GM23338 (cell line): ENCODE data around the gene STON1. TPM values are rescaled to one million over a fixed set of nuclear protein-coding genes. Genes with fewer than 3 reads are reported as not detected.

Source experiments
- CREB1 ChIP-seq: fragments of 250-450 bp; sonication (Bioruptor Pico); IDR thresholded peaks from 2 replicates; pipeline ENCODE4 v1.5.0; 2020; ENCODE audit warnings: low read depth, mild to moderate bottlenecking, moderate library complexity
- EZH2phosphoT487 ChIP-seq: fragments of 200-600 bp; sonication (generic); IDR thresholded peaks from one replicate; pipeline ENCODE4 v1.8.1; 2018; ENCODE audit warnings: antibody characterized with exemption; ENCODE audit not compliant: unreplicated experiment
- NANOG ChIP-seq: IDR thresholded peaks from 2 replicates; pipeline ENCODE4 v1.6.1; 2016; ENCODE audit warnings: antibody characterized with exemption, borderline replicate concordance
- ZNF462 ChIP-seq: fragments of 250-450 bp; sonication (Bioruptor Pico); IDR thresholded peaks from 2 replicates; pipeline ENCODE4 v1.5.0; 2020; ENCODE audit warnings: mild to moderate bottlenecking, moderate library complexity
- polyA plus RNA-seq: library from polyadenylated mRNA; unstranded; fragments of >200 nt; fragmentation: Nextera tagmentation; extraction: Ambion mirVana; gene quantifications from 2 replicates; pipeline ENCODE4 v1.2.1, GENCODE V29; 2016
- total RNA-seq: library from RNA; depleted of rRNA; stranded (reverse); fragments of >200 nt; shearing (Covaris generic); gene quantifications from 2 replicates; pipeline ENCODE4 v1.2.3, GENCODE V29; 2014
- TF ChIP-seq, protein P1 (sequence below), 2 experiments: fragments of 200-600 bp in 1 of 2; sonication (generic) in 1 of 2; conservative IDR thresholded peaks; 2 replicates each; pipeline versions ENCODE4 v1.5.1 to v1.6.1; 2016 to 2017; ENCODE audit warnings: antibody characterized with exemption in 2 of 2, low read depth in 2 of 2, mild to moderate bottlenecking in 2 of 2, moderate library complexity in 1 of 2
- TF ChIP-seq, protein P2 (sequence below): IDR thresholded peaks from one replicate; pipeline ENCODE4 v1.6.1; 2018; ENCODE audit warnings: antibody characterized with exemption; ENCODE audit not compliant: unreplicated experiment

STON1 gene
- total and polyA plus RNA-seq, 2 experiments from 2014 or later, result 5.4 to 14.4 TPM

DNA sequence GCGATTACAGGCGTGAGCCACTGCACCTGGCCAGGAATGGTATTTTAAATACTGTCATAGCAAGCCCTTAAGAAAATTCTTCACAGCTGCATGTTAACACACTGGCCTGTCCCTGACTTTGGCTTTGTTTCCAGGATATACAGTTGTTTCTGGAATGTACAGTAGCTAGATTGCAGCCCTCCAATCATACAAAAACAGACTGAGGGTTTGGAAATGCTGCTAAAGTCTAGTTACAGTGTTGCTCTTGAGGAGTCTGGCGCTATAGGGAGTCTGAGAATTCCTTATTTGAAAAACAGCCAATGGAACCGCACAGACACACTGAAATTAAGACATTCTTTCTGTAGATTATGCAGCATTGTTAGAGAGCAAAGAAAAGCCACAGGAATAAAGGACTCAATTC lies 37.7 kb downstream of the STON1 start (continued):
- no peak for TF ChIP-seq ZNF462 (CRISPR knock-in tag)
- no peak for TF ChIP-seq CREB1 (CRISPR knock-in tag)
- TF ChIP-seq, protein P1, sequence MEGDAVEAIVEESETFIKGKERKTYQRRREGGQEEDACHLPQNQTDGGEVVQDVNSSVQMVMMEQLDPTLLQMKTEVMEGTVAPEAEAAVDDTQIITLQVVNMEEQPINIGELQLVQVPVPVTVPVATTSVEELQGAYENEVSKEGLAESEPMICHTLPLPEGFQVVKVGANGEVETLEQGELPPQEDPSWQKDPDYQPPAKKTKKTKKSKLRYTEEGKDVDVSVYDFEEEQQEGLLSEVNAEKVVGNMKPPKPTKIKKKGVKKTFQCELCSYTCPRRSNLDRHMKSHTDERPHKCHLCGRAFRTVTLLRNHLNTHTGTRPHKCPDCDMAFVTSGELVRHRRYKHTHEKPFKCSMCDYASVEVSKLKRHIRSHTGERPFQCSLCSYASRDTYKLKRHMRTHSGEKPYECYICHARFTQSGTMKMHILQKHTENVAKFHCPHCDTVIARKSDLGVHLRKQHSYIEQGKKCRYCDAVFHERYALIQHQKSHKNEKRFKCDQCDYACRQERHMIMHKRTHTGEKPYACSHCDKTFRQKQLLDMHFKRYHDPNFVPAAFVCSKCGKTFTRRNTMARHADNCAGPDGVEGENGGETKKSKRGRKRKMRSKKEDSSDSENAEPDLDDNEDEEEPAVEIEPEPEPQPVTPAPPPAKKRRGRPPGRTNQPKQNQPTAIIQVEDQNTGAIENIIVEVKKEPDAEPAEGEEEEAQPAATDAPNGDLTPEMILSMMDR (conservative IDR thresholded peaks at IDR 0.05; ENCODE audit: low read depth in 2 of 2), result no peak
- TF ChIP-seq, protein P2, sequence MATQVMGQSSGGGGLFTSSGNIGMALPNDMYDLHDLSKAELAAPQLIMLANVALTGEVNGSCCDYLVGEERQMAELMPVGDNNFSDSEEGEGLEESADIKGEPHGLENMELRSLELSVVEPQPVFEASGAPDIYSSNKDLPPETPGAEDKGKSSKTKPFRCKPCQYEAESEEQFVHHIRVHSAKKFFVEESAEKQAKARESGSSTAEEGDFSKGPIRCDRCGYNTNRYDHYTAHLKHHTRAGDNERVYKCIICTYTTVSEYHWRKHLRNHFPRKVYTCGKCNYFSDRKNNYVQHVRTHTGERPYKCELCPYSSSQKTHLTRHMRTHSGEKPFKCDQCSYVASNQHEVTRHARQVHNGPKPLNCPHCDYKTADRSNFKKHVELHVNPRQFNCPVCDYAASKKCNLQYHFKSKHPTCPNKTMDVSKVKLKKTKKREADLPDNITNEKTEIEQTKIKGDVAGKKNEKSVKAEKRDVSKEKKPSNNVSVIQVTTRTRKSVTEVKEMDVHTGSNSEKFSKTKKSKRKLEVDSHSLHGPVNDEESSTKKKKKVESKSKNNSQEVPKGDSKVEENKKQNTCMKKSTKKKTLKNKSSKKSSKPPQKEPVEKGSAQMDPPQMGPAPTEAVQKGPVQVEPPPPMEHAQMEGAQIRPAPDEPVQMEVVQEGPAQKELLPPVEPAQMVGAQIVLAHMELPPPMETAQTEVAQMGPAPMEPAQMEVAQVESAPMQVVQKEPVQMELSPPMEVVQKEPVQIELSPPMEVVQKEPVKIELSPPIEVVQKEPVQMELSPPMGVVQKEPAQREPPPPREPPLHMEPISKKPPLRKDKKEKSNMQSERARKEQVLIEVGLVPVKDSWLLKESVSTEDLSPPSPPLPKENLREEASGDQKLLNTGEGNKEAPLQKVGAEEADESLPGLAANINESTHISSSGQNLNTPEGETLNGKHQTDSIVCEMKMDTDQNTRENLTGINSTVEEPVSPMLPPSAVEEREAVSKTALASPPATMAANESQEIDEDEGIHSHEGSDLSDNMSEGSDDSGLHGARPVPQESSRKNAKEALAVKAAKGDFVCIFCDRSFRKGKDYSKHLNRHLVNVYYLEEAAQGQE, result no peak
- no peak for TF ChIP-seq EZH2phosphoT487
- TF ChIP-seq NANOG, result no peak
